ENCODE data around the gene PLA2G4A. TPM values are rescaled to one million over a fixed set of nuclear protein-coding genes. Genes with fewer than 3 reads are reported as not detected.

The PLA2G4A gene
- 10 to 100 TPM in 3 of 5 donors, 1 to 10 TPM in 2; 7.6 to 12.8 (median 11.0) TPM for polyA plus RNA-seq (ENCODE audit: insufficient read depth in 1 of 5, insufficient read length in 5 of 5, low replicate concordance in 1 of 5)
- long read RNA-seq, donor 1, partial matches to known transcripts: 0 of 1 reads
- long read RNA-seq, donor 1, other reads (novel, unspliced or antisense): 0 of 1 reads
- long read RNA-seq, donor 2, partial matches to known transcripts: 0 of 3 reads
- long read RNA-seq, donor 2, other reads (novel, unspliced or antisense): 0 of 3 reads
- long read RNA-seq, donor 3, partial matches to known transcripts: 0 of 1 reads
- long read RNA-seq, donor 3, other reads (novel, unspliced or antisense): 0 of 1 reads
- long read RNA-seq, donor 4, partial matches to known transcripts: 0 of 2 reads
- long read RNA-seq, donor 4, other reads (novel, unspliced or antisense): 0 of 2 reads
- long read RNA-seq, donor 5, partial matches to known transcripts: 0 of 2 reads
- long read RNA-seq, donor 5, other reads (novel, unspliced or antisense): 0 of 2 reads
- long read RNA-seq, donor 6, partial matches to known transcripts: 0 of 1 reads
- long read RNA-seq, donor 6, other reads (novel, unspliced or antisense): 0 of 1 reads
- long read RNA-seq, donor 7, partial matches to known transcripts: 0 of 2 reads
- long read RNA-seq, donor 7, other reads (novel, unspliced or antisense): 0 of 2 reads
- long read RNA-seq, donor 8: 0 reads

DNA sequence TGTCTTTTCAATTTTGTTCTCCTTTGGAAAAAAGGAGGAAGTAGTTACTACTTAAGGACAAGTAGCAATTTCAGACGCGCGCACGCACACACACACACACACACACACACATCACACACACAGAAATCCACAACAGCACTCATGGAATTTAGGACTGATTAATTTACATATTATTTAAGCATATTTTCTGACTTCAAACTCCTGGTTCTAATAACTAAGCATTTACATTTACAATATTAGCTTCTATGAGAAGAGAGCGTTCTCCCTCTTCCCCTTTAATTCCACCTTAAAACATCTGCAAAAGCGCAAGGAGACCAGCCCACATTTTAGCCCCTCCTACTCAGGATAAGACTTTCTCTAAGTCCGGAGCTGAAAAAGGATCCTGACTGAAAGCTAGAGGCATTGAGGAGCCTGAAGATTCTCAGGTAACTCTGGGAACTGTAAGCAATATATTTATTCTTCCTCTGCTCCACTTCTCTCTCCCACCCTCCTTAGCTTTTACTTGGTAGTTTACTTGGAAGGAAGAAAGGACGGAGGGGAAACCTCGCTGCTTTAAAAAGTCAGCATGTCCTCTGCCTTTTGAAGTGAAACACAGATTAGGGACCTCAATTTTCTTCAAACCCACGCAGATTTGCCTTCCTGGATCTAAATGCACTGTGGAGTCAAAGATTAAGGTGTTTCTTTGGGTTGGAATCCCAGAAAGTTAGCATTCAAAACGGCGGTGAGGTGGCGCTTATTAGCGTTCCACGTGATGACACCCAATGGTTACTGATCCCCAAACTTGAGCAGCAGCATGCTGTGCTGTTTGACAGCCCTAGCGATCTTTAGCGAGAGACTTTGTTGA, at the start of gene PLA2G4A:
TSS of gene PLA2G4A (plus strand) at position 339 of the 844 bp plus-strand sequence. CDS start 25,406 bp downstream, outside the sequence.
- peak; percentile 57 to 60 for DNase-seq

DNA sequence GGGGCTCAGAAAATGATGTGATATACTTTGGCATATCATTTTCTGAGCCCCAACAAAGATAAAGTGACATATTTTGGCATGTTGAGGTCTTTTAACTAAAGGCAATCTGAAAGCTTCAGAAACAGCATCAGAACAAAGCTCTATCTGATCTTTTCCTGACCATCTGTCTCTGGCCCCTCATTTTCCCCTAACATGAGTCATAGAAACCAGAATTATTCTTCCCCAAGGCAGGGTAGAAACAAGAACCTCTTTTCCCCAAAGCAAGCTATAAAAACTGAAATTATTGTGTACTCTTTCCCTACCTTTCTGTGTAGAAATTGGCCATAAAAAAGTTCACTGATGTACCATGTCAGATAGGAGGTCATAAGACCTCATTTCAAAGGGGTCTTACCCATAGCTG, 48.7 kb upstream of the PLA2G4A start:
- no peak for DNase-seq

DNA sequence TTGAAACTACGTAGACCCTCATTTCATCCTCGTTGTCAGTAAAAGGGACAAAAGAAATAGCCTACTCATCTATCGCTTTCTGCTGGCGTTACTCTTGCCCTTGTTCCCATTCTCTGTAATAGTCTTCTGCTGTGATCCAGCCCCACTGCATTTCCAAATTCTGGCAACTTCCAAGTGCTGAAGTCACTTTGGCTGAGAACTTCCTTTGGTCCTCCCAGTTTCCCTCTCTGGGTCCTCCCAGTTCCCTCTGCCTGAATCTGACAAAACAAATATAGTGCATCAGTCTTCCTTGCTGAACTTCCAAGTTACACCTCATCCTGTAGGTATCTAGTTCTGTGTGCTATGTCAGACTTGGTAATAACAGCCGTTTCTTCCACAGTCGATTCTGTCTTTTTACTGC, 47.0 kb upstream of the PLA2G4A start:
- no peak for DNase-seq

DNA sequence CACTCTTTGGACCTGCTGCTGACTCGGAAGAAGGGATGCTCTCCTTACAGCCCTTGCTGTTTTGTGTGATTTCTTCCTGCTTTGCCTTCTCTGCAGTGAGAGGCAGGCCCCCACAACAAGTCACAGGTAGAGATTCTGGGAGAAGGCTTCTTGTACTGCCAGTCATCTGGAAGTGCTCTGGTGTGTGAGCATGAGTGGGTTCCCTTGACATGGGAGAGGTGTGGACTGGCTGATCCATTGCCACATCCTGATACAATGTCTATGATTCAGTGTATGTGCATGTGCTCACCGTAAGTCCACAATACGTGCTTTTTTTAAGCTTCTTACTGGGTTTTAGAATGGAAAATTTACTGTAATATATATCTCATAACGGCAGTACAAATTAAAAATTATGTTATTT, 46.0 kb upstream of the PLA2G4A start:
- no peak for DNase-seq

DNA sequence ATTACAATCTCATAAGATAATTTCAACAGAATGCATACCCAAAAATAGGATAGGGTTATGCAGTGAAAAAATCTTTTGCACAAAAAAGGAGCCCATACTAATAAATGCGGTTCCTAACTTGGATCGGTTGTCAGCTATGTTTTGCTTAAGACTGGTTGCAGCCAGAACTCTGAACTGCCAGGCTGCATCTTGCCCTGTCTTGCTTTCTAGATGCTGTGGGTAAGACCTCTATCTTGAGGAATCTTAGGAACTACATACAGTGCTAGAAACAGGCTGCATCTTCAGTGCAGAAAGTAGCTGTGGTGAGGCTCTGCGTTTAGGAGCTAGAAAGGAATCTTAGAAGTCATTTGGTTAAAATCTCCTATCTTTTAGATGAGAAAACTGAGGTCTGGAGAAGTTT, 45.6 kb upstream of the PLA2G4A start:
- DNase-seq: no peak

DNA sequence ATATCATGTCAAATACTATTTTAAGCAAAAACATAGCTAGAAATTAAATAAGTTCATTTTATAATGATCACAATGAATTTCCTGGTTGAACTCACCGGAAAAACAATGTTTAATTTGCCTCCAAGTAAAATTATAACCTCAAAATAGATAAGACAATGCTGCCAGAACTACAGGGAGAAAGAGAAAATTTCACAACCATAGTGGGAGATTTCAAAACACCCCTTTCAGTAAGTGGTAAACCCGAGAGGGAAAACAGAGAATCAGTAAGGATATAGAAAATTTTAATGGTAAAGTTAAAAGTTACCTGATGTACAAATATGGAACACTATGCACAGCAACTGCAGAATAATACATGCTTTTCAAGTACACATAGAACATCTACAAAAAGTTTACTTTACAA, 43.2 kb upstream of the PLA2G4A start:
- DNase-seq: no peak

DNA sequence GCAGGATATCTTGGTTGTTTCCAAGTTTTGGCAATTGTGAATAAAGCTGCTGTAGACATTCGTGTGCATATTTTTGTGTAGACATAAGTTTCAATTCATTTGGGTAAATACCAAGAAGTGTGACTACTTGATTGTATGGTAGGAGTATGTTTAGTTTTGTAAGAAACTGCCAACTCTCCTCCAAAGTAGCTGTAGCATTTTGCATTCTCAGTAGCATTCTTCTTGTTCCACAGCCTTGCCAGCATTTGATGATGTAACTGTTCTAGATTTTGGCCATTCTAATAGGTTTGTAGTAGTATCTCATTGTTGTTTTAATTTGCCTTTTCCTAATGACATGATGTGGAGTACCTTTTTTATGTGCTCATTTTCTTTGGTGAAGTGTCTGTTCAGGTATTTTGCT, 38.6 kb upstream of the PLA2G4A start:
- no peak for DNase-seq

DNA sequence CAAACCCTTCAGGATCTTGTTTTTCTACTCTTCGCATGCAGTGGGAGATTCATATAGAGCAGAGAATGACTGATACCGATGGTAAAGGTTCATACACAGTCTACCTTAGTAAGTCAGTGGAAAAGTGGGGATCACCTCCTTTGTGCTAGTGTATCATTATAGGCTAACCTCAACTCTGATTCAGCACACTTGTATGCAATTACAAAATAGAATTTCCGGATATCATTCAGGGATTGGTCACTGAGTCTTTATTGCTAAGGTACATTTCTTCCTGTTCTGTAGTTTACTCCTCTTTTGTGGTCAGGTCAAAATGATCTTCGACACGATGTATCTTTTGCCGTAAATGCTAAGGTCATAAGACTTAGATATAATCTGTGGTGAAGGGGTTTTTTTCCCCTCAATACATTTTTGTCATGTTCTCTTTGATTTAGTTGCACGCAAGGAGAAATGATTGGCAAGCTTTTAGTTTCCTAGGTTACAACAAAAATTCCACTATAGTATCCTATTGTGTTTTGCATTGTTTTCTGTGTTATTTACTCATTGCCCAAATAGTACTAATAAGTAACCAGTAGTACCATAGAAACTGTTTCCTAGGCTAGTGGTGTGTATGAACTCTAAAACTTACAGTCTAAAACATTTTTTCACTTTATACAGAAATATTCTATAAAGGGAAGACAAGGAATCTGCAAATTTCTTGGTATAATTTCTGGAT, 35.7 kb upstream of the PLA2G4A start:
- no peak for DNase-seq

DNA sequence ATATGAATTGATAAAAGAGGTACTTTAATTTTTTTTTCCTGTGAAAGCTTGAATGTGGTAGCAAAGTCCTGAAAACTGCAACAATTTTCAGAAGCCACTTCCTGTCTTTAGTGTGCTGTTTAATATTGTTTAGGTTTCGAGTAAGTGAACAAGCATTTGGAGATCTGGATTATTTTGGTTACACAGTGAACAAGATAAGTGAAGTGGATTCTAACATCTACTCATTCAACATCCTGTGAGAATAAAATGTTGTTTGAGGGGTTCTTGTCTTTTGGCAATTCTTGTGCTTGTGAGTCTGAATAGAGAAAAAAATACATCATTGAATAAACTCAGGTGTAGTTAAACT, 35.2 kb upstream of the PLA2G4A start:
- no peak for DNase-seq

DNA sequence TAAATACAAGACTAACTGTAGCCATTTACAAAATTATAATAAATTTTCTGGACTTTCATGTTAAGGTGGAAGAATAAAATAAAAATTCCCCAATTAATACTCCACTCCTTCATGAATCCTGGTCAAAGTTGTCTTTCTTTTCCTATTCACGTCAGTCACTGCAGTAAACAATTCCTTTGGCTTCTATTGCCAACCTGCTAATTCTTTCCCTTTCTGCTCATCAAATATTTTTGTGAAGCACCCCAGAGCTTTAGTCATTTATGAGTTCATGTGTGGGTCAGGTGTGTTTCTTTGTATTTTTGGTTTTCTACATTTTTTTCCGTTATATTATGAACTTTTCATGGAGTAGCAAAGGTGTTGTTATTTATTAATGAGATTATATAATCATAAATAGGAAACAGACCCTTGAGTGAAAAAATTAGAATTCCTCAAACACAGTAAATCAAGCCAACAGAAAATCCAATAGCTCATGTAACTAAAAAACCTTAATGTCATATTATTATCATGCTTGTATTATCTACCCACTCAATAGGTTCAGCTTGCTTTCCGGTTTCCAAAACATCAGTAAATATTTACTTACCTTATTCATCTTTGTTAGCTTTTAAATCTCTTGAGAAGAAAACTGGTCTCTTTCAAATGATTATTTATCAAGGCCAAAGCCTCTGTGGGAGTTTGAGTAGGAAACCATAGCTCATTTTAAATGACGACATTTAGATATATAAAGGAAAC, 29.6 kb upstream of the PLA2G4A start:
- DNase-seq: no peak

DNA sequence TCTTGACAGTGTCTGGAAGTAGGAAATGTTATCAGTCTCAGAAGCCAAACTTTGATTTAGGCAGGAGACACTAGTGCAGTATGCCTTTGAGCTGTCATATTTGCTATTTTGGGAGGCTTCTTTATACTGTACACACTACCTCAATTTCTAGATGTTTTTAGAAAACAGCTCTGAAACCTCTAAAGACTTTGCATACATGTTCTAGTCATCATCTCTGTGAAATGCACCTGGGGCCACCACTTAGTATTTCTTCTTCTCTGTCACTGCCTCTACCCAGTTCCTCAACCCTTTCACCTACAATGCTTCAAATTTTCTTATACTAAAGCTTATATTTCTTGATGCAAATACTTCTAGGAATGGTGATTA, 29.1 kb upstream of the PLA2G4A start:
- no peak for DNase-seq

DNA sequence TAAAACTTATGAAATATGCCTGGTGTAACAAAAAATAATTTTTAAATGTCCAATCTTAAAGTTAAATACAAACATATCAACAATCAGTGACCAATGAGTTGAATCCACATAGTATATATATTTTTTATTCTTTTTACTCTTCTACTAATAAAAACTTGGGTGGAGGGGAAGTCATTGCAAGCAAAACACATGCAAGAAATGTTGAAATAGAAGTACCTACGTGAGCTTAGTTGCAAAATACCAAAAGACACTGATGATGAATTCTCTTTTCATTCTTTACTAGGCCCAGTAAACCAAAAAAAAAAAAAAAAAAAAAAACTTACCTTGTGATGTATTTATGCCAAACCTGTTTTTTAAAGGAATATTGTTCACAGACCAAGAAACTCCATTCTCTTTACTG, 26.4 kb upstream of the PLA2G4A start:
- DNase-seq: no peak

DNA sequence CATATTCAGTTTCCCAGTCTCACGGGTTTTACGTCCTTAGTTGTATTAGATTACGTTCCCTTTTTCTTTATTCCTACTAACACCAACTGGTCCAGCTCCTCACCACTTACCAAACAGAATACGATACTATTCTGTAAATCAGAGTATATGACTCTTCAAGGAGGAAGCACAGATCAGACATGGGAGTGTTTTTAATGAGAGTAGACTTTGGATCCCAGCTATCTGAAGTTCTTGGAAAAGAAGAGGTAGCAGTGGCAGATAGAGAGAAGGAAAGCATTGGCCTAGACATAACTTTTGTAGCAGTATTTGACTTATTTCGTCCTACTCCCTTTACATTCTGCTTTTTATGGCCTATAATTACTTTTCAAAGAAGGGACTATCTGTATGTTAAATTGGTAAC, 24.1 kb upstream of the PLA2G4A start:
- DNase-seq: no peak

DNA sequence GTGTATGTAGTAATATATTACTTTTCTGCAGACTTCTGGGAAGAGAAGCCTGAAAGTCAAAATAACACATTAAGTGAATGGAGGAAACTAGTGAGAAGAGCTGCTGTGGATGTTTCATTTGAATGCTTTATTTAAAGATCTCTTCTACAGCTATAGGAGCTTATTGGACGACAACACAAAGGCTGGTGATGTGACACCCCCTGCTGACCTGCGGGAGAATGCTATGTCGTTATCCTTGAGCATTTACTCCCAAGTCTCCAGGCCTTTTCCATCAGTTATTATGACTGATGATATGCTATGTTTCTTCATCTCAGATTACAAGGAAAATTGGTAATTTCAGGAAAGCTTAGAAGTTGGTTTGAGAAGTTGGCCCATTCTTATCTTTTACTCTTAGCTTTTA, 22.3 kb upstream of the PLA2G4A start:
- peak; percentile 9 to 23 for DNase-seq

DNA sequence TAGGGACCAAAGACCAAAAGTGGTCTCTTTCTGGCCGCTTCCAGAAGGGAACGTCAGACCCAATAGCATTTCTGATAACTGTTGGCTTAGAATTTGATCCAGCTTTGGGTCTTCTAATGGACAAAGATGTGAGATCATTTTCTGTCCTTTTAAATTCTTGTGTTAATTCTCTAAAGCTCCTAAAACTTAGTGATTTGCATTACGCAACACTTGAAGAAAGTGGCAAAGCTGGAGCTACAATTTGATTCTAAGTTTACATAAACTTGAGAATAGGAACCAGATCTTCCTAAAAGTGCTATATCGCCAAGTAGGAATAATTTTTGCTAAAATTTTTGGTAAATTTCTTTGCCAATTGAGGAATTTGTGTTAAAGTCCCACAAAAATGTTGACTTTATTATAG, 21.6 kb upstream of the PLA2G4A start:
- DNase-seq: no peak

DNA sequence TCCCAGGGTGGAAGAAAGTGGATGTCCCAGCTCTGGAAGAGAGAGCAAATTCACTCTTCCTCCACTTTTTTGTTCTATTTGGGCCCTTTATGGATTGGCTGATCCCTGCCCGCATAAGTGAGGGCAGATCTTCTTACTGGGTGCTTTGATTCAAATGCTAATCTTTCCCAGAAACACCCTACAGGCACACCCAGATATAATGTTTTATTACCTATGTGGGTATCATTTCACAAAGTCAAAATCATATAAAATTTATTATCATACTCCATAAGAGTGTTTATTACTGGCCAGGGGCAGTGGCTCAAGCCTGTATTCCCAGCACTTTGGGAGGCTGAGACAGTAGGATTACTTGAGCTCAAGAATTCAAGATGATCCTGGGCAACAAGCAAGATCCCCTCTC, 16.9 kb upstream of the PLA2G4A start:
- DNase-seq: no peak

DNA sequence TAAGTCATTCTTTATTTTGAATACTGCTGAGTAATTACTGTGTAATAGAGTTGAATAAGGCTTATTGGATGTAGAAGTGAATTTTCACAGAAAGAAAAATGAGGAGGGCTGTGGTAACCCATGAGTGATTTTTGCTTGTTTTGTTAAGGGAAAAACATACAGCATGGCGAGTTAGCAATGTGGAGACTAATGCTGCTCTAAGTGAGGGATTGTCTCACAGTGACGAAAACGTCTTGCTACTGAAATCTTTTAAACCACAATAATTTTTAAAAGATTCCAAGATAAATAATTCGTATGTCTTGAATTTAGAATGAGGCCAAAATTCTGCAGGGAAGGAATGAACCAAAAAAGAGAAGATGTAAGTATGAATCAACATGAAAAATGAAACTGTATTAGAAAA, 16.2 kb upstream of the PLA2G4A start:
- DNase-seq: no peak

DNA sequence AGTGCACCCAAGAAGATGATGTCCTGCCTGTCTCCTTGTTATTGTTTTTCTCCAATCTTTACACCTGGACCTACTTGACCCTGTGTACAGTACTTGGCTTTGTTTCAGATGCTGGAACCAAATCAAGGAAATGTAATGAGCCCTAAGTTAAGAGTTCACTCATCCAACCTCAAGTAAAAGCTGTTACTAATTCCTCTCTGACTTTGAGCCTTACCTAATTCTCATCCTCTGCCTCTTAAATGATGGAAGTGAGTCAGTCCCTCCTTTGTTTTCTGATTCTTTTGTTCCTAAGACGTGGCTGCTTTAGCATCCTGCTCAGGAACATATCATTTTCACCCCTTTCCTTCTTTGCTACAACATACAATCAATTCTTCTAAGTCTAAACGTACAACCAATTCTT, 15.3 kb upstream of the PLA2G4A start:
- no peak for DNase-seq

DNA sequence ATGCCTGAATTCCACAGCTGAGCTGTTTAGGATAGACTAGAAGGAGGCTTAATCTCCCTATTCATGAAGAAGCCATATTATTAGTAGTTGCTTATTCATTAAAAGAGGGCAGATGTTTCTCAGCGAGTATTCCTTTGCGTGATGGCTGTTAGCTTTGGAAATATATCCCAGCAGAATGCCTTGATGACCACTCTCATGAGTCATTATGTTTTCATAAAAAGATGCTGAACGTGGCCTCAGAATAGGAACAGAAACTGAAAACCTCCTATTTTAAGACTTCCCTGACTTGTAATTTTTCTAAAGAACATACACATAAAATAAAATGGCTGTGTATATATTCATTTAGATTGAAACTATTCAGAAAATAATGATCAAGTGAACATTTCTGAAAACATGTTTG, 9.6 kb upstream of the PLA2G4A start:
- DNase-seq: no peak

DNA sequence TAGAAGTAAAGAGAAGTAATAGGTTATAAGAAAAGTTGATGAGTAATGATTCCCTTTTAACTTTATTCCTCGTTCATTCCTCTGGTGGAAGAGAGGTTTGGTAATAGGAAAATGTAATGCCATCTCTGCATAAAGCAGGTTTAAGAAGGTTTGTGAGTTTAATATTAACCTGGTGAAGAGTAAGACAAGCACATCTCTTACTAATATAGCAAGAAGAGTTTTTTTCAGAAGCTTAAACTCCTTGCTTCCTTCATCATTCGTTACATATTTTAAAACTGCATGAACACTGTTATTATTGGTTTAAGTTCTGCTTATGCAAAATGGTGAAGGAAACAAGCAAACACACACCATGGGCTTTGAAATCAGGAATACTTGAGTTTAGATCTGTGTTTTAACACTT, 9.2 kb upstream of the PLA2G4A start:
- DNase-seq: no peak
